A549 (cell line): ENCODE data around the gene TMSB4X. TPM values are rescaled to one million over a fixed set of nuclear protein-coding genes. Genes with fewer than 3 reads are reported as not detected.

Experiments
- ATAC-seq, 2 experiments: fragments of 200-7000 bp in 1 of 2; fragments of >200 bp in 1 of 2; cut with Nextera tagmentation in 1 of 2; cut with Tn5 transposase in 1 of 2; 3 replicates each; pipeline versions ENCODE4 v1.8.0 to v1.9.1; 2018 to 2020; ENCODE audit warnings: mild to moderate bottlenecking in 1 of 2, moderate library complexity in 1 of 2
- CTCF ChIA-PET: fragments of 300-600 bp; sonication (Branson Sonifier 250); formaldehyde crosslinking; extraction: SDS; loops from one replicate; lab custom pipeline; 2021; ENCODE audit warnings: antibody characterized with exemption, inconsistent platforms; lab: Yijun Ruan, JAX
- POLR2A ChIA-PET: fragments of 350-600 bp; formaldehyde crosslinking; extraction: SDS; loops from one replicate; lab custom pipeline; 2021; ENCODE audit warnings: antibody characterized with exemption, inconsistent platforms; lab: Yijun Ruan, JAX
- DNase-seq, 2 experiments: peaks; one replicate each; pipeline versions ENCODE4 v3.0.0 to v3.0.0-alpha.2; 2011 to 2016; ENCODE audit warnings: low read depth in 1 of 2, low spot score in 1 of 2
- FAIRE-seq: peaks from 2 replicates; lab custom pipeline; 2011; peaks lifted over from hg19 to GRCh38; lab: Jason Lieb, UNC
- H3K27ac ChIP-seq, 2 experiments: fragments of >200 bp; sonication (Bioruptor Twin); formaldehyde crosslinking; 3 replicates each; pipeline ENCODE4 v1.5.1; 2016 to 2017
- H3K4me1 ChIP-seq: fragments of >200 bp; sonication (Bioruptor Twin); formaldehyde crosslinking; 3 replicates; pipeline ENCODE4 v1.6.1; 2016
- H3K4me2 ChIP-seq: fragments of >200 bp; sonication (Bioruptor Twin); formaldehyde crosslinking; 3 replicates; pipeline ENCODE4 v1.6.1; 2016
- H3K4me3 ChIP-seq: fragments of >200 bp; sonication (Bioruptor Twin); formaldehyde crosslinking; 3 replicates; pipeline ENCODE4 v1.5.1; 2016
- H3K9me3 ChIP-seq: fragments of >200 bp; sonication (Bioruptor Twin); formaldehyde crosslinking; 3 replicates; pipeline ENCODE4 v1.6.1; 2016
- BHLHE40 ChIP-seq: IDR thresholded peaks from 2 replicates; pipeline ENCODE4 v1.6.1; 2012; ENCODE audit warnings: low read depth, low read length, inconsistent platforms
- CBX2 ChIP-seq: fragments of 200-600 bp; sonication (generic); IDR thresholded peaks from 2 replicates; pipeline ENCODE4 v1.6.1; 2016; ENCODE audit warnings: low read depth, mild to moderate bottlenecking, borderline replicate concordance
- CTCF ChIP-seq: fragments of >200 bp; sonication (Bioruptor Twin); formaldehyde crosslinking; IDR thresholded peaks from 3 replicates; pipeline ENCODE4 v1.5.1; 2016
- EHF ChIP-seq: fragments of 250-450 bp; sonication (Bioruptor Pico); IDR thresholded peaks from 2 replicates; pipeline ENCODE4 v1.5.0; 2020; ENCODE audit warnings: mild to moderate bottlenecking
- EHMT2 ChIP-seq: fragments of 200-600 bp; sonication (generic); IDR thresholded peaks from 2 replicates; pipeline ENCODE4 v1.6.1; 2016; ENCODE audit warnings: antibody characterized with exemption, low read depth, mild to moderate bottlenecking, moderate library complexity
- ESRRA ChIP-seq: fragments of 150-350 bp; IDR thresholded peaks from 2 replicates; pipeline ENCODE4 v1.6.1; 2014; ENCODE audit warnings: mild to moderate bottlenecking, low read length, borderline replicate concordance
- FOSB ChIP-seq: fragments of 250-450 bp; sonication (Bioruptor Pico); IDR thresholded peaks from 2 replicates; pipeline ENCODE4 v1.5.0; 2020; ENCODE audit warnings: mild to moderate bottlenecking, moderate library complexity
- GATA3 ChIP-seq: IDR thresholded peaks from 2 replicates; pipeline ENCODE4 v1.6.1; 2012; ENCODE audit warnings: borderline replicate concordance
- HOXB13 ChIP-seq: fragments of 250-450 bp; sonication (Bioruptor Pico); IDR thresholded peaks from 2 replicates; pipeline ENCODE4 v1.5.0; 2020; ENCODE audit warnings: low read depth, mild to moderate bottlenecking, moderate library complexity
- HOXB5 ChIP-seq: fragments of 250-450 bp; sonication (Bioruptor Pico); IDR thresholded peaks from 2 replicates; pipeline ENCODE4 v1.5.0; 2020; ENCODE audit warnings: mild to moderate bottlenecking, moderate library complexity
- MAZ ChIP-seq: fragments of 150-350 bp; IDR thresholded peaks from 2 replicates; pipeline ENCODE4 v1.6.1; 2014; ENCODE audit warnings: antibody characterized with exemption, low read depth, low read length, borderline replicate concordance
- NFE2L2 ChIP-seq: fragments of 150-350 bp; conservative IDR thresholded peaks from 2 replicates; pipeline ENCODE4 v1.6.1; 2014; ENCODE audit warnings: low read length
- PHF8 ChIP-seq: fragments of 200-600 bp; sonication (generic); IDR thresholded peaks from 2 replicates; pipeline ENCODE4 v1.6.1; 2016; ENCODE audit warnings: low read depth, mild to moderate bottlenecking, antibody characterized with exemption, moderate library complexity, borderline replicate concordance
- RAD21 ChIP-seq, 2 experiments: fragments of >200 bp in 1 of 2; sonication (Bioruptor Twin) in 1 of 2; formaldehyde crosslinking in 1 of 2; IDR thresholded peaks in 1 of 2; conservative IDR thresholded peaks in 1 of 2; 2 replicates in 1 of 2; 3 replicates in 1 of 2; pipeline ENCODE4 v1.6.1; 2012 to 2018; ENCODE audit warnings: inconsistent platforms in 1 of 2
- RCOR1 ChIP-seq: fragments of 150-350 bp; IDR thresholded peaks from 2 replicates; pipeline ENCODE4 v1.6.1; 2014; ENCODE audit warnings: antibody characterized with exemption, low read length, low read depth
- SMC3 ChIP-seq: fragments of >200 bp; sonication (Bioruptor Twin); formaldehyde crosslinking; IDR thresholded peaks from 3 replicates; pipeline ENCODE4 v1.6.1; 2018; ENCODE audit warnings: inconsistent platforms
- SREBF2 ChIP-seq: fragments of 450-650 bp; IDR thresholded peaks from 2 replicates; pipeline ENCODE4 v1.6.1; 2014; ENCODE audit warnings: mild to moderate bottlenecking, moderate library complexity
- TFCP2L1 ChIP-seq: fragments of 250-450 bp; sonication (Bioruptor Pico); IDR thresholded peaks from 2 replicates; pipeline ENCODE4 v1.5.0; 2021; ENCODE audit warnings: mild to moderate bottlenecking
- TP53 ChIP-seq: fragments of 250-450 bp; sonication (Bioruptor Pico); IDR thresholded peaks from 2 replicates; pipeline ENCODE4 v1.5.0; 2021; ENCODE audit warnings: mild to moderate bottlenecking, moderate library complexity
- WGBS: methylation state at CpG from one replicate; pipeline ENCODE4 v1.1.6; 2017; ENCODE audit errors: missing lambda C conversion rate; 5-methylcytosine and 5-hydroxymethylcytosine counted together
- polyA plus RNA-seq, 4 experiments: library from polyadenylated mRNA; depleted of rRNA in 3 of 4; stranded (reverse); fragments of >200 nt; fragmentation: RNase III in 1 of 4; extraction: RNeasy Plus Mini Kit Qiagen cat#74134 plus additional on column Dnase treatment in 1 of 4; gene quantifications; 2 replicates in 3 of 4; 3 replicates in 1 of 4; pipeline ENCODE4 v1.2.3, GENCODE V29; 2011 to 2017
- TF ChIP-seq, protein P1 (sequence below): IDR thresholded peaks from 2 replicates; pipeline ENCODE4 v1.6.1; 2012

The TMSB4X gene
- polyA plus RNA-seq, 2 of the 4 experiments (the other 2 are of a cell fraction), result 3,130 to 7,447 TPM

DNA sequence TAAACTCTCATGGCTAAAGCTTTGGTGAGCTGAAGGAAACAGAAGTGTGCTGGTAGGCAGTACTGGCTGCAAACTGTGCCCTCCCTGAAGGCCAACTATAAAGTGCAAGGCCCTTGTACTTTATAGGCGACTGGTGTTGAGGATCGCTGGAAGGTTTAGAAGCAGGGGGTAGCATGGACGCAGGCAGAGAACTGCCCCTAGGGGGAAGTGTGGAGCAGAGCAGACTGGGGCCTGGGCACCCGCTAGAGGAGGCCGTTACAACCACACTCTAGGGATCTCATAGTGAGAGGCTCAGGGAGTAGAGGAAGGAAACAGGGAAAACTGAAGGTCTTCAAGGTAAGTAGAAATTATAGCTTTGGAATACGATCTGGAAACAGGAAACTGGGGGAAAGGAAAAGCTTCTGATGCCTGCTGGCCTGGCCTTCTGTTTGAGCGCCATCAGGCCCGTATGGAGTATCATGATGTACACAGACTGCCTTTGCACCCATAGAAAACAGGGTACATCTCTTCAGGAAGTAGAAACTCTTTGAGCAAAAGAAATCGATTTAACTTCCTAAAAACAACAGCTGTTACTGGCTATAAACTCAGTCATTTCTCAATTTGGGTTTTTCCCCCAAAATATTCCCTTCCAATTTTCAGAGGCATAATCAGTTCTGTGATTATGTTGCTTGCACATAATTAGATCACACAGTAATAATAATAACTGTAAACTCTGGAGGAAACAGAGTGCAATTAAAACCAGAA is 23.9 kb upstream of the TMSB4X start:
- peak; percentile 96 to 97 for ATAC-seq
- 32% methylated on average over 9 of the region's 9 CpGs for WGBS
- FAIRE-seq, result no peak
- no peaks in the 10 kb centered on the region for H3K9me3 ChIP-seq
- H3K4me1 ChIP-seq, result peaks cover 41% of the 10 kb centered on the region
- DNase-seq, result peak; percentile 76 to 78
- no peak overlapping the region for H3K4me3 ChIP-seq
- TF ChIP-seq EHF (CRISPR knock-in tag), result no peak
- TF ChIP-seq CTCF, result peak; percentile 56
- TF ChIP-seq, protein P1, sequence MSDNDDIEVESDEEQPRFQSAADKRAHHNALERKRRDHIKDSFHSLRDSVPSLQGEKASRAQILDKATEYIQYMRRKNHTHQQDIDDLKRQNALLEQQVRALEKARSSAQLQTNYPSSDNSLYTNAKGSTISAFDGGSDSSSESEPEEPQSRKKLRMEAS, result peak; percentile 47; the same call in 1 of the 2 replicates
- peak; percentile 68 to 70 for TF ChIP-seq RAD21 (conservative IDR thresholded peaks at IDR 0.05 in 1 of 2, IDR thresholded peaks at IDR 0.05 in 1 of 2)
- peak; percentile 68 for TF ChIP-seq SMC3
- peak overlapping the region; percentile 66 to 91 for H3K27ac ChIP-seq
- ChIA-PET CTCF (interaction anchor here (0.5 to 7.2 kb wide), 27 partner anchors 15 to 783 kb away, joined by 3 to 110 read pairs (median 3); partner anchors contain the start of genes OFD1, TMSB4X and TRAPPC2), POLR2A (interaction anchor here (2.1 kb wide), 1 partner anchor 24 kb away, joined by 14 read pairs; the partner anchor contains the start of gene TMSB4X)
- peak overlapping the region; percentile 38 for H3K4me2 ChIP-seq

DNA sequence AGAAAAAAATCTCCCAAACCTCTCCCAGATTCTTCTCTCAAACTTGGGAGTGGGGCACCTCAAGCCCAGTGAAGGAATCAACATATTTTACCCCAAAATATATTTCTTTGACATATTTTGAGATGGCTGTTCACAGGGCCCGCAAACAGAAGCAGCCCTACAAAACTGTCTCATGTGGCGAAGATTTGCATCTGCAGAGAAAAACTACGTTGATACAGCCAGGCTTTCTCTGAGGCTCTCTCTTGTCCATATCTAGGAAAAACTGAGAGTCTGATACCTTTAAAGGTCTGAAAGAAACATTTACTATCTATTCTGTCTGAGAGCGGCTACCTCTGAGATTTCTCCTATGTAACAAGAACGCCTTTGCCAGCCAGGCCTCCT is 23.3 kb upstream of the TMSB4X start:
- 90% methylated on average over 5 of the region's 5 CpGs for WGBS
- H3K27ac ChIP-seq, result peak overlapping the region; percentile 66 to 91
- ATAC-seq (no peak), FAIRE-seq (no peak), DNase-seq (no peak)
- H3K4me1 ChIP-seq, result peaks cover 42% of the 10 kb centered on the region
- POLR2A ChIA-PET, result no interaction called here
- no peak overlapping the region; the same call in 2 of the 3 replicates for H3K4me2 ChIP-seq
- CTCF ChIA-PET, result interaction anchor here (0.5 to 7.2 kb wide), 20 partner anchors 14 to 695 kb away, joined by 3 to 110 read pairs (median 4); partner anchors contain the start of gene TMSB4X
- H3K4me3 ChIP-seq, result no peak overlapping the region
- TF ChIP-seq, protein P1, result no peak
- TF ChIP-seq GATA3 (no peak), ESRRA (no peak)
- no peaks in the 10 kb centered on the region for H3K9me3 ChIP-seq

DNA sequence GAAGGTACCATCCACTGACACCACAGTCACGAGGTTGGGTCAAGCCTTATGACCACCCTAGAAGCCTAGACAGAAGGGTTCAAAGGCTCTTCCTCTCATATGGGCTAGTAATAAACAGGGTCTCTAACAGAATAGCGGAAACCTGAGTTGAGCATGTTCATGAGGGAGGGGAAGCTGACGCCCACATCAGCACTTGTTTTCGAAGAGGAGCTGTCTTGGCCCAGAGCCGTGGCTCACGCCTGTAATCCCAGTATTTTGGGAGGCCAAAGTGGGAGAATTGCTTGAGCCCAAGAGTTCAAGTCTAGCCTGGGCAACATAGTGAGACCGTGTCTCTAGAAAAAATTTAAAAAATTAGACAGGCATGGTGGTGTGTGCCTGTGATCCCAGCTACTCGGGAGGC is 21.5 kb upstream of the TMSB4X start:
- 92% methylated on average over 8 of the region's 8 CpGs for WGBS
- ChIA-PET CTCF (interaction anchor here (0.9 kb wide), 2 partner anchors 17 to 535 kb away, joined by 3 to 5 read pairs; no protein-coding TSS in a partner anchor), POLR2A (interaction anchor here (1.1 kb wide), 1 partner anchor 21 kb away, joined by 5 read pairs; the partner anchor contains the start of gene TMSB4X)
- H3K4me3 ChIP-seq, result no peak overlapping the region
- H3K4me1 ChIP-seq, result peaks cover 31% of the 10 kb centered on the region
- TF ChIP-seq NFE2L2 (no peak), FOSB (CRISPR knock-in tag) (no peak), TFCP2L1 (CRISPR knock-in tag) (no peak), TP53 (CRISPR knock-in tag) (no peak), SREBF2 (no peak), BHLHE40 (no peak), HOXB13 (CRISPR knock-in tag) (no peak), RCOR1 (no peak), CBX2 (no peak), EHMT2 (no peak), PHF8 (no peak), MAZ (no peak), HOXB5 (CRISPR knock-in tag) (no peak)
- ATAC-seq (no peak), DNase-seq (no peak), FAIRE-seq (no peak)
- H3K9me3 ChIP-seq, result no peaks in the 10 kb centered on the region
- no peak overlapping the region for H3K4me2 ChIP-seq
- H3K27ac ChIP-seq, result peak overlapping the region in 1 of 2 experiments; percentile 61; a peak in 1 of 6 replicates
